ENCODE data around the gene POLA1.

POLA1 gene

DNA sequence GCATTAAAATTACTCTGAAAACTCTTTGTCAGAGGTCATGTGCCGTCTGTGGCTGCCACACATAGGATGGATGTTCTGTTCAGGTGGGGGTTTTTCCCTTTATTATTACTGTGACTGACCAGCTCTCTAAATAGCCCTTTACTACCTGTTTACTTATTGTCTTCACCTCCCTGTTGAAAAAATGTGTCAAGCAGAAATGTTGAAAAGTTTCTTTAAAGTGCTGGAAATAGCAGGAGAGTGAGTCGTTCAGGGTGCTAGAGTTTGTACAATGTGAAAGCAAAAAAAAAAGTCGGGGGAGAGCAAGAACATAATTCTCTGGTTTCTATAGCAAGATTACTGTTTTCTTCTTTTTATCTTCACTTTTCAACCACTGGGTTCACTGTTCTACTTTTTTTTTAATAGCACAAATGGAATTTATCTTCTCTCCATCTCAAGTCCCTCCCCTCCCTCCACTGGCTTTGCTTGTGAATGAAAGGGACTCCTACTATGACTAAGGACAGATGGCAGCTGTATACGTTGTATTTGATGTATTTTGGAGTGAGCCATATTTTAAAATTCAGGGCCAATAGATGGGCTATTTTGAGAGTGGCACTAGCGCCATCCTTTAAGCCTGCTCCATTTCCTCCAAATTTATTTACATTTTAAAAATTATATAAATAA, 288.7 kb downstream of the POLA1 start:
- peak; percentile 56 for DNase-seq (ENCODE audit: low spot score)

DNA sequence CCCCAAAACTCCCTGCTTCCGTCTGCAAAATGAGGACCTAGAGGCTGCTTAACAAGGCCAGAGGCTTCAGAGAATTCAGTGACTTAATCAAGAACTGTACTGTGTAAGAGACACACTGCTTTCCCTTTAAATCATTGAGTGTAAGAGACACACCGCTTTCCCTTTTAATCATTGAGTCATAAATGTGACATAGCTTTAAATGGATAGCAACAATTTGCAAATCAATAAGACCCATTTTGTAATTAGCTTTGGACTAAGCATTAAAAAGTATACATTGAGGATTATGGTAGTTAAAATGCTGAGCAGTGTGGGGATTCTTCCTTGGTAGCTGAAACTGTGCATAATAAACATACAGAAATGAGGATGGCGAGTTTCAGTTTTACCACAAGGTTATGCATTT, 290.2 kb downstream of the POLA1 start:
- no peak for DNase-seq (ENCODE audit: low spot score)

DNA sequence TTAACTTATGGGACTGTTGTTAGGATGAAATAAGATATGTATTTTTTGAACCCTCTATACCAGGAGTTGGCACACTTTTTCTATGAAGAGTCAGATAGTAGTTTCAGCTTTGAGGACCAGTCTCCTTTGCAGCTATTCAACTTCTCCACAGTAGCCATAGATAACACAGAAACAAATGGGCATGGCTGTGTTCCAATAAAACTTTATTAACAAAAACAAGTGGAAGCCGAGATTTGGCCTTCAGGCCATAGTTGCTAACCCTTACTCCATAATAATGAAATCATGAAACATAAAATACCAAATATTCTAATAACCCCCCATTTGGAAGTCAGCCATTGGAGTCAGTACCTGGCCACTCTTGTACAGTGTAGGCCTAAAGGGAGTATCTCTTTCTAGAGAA, 291.4 kb downstream of the POLA1 start:
- no peak for DNase-seq (ENCODE audit: low spot score)

DNA sequence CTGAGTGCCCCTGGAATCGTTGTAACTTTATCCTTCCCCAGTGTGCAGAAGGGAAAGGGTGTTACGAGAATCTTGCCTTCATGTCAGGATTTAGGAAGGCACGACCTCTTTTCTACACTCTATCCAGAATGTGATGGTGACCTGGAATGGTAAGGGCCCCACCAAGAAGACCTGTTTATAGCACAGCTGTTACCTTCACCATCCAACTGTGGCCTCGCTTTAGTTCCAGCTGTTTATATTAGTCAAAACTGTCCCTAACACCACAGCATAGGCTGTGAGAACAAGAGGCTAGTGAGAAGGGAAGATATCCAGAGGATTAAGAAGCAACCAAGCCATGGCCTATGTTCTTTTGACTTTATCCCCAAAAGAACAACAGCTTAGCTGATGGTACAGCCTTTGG, 294.0 kb downstream of the POLA1 start:
- no peak for DNase-seq (ENCODE audit: low spot score)

DNA sequence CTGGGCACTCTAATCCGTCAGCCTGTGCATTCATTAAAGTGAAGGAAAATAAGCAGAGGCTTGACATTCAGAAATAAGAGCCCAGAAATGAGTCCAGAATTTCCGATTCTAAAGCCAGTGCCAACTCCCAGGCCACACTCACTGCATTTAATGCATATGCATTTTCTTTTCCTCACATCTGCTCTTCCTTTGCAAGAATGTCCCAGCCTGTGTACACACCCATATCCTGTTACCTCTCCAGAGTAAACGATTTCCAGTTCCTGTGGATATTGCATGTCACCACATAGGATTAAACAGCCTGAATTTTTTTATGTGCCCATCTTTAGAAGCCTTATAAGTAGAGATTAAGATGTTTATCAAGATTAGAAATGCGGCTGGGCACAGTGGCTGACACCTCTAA, 294.6 kb downstream of the POLA1 start:
- no peak for DNase-seq (ENCODE audit: low spot score)

DNA sequence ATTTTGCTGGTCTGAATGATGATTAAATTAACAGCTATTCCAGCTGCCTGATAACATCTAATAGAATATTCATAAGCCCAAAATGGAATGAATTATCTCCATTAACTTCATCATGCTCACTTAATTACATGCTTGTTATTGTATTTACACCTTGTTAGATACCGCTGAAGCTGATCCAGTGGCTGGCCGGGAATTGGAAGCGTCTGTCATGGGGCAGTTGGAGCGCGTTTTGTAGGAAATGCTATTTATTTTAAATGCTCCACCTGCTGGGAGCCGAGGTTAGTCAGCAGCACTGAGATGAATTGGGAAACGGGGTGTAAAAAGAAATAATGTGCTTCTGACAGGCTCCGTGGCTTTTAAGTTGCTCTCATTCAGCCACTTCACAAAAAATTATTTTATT, 296.8 kb downstream of the POLA1 start:
- DNase-seq (ENCODE audit: low spot score) = no peak

DNA sequence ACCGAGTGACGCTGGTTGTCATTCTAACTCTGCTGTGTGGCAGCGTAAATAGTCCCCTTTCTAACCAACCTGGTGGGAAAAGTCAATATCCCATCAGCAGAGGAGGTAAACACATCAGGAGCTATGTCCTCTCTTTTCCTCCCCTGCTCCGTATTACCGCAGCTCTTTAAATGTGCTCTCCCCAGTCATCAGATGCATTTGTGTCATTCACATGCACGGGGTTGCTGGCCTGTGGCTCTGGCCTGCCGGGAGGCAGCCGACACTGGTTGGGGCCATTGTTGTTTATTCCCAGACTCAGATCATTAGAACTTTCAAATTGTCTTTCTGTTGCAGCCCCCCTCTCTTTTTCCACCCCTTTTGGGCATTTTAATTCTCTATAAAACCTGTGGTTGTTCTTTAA, 300.2 kb downstream of the POLA1 start:
- DNase-seq (ENCODE audit: low spot score) = no peak

DNA sequence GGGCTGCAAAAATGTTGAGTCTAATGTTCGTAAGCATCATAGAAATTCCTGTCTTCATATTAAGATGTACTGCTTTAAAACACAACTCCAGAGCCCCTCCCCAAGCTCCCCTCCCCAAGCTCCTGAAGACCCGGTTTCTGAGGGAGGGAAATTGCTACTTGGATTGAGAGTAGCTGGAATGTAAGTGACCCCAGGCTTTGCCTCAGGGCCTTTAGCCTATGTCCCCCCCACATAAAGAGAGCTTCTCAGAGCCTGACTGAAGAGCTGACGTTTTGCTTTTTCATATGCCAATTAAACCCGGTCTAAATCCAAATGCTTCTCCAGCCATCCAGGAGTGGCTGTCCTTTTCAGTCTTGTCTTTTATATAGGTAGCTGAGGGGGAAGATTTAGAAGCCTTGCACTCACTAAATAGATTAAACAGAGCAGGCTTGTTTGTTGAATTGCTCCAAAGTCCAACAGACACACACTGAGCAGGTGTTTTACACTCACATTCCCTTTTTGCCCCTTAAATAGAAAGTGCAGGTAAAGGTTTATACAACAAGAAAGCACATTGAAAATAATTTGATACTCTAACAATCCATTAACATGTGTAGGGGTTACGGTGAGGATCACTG, 302.5 kb downstream of the POLA1 start:
- no peak for DNase-seq (ENCODE audit: low spot score)

DNA sequence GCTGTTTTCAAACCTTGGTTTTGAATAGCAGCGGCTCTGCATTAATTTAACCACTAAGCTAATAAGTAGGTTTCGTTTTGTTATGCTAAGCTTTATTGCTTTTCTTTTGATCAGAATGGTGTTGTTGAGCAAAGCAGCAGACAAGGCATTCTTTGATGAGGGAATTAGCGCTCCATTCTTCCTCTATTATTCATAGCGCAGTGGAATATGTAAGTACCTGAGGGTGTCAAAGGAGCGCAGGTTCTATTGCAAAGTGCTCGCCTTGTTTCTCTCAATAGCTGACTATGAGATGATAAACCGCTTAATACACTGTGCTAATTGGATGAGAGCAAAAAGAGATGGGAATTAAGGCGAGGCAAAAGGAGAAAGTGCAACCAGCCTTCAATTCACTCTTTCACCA, 305.8 kb downstream of the POLA1 start:
- no peak for DNase-seq (ENCODE audit: low spot score)

DNA sequence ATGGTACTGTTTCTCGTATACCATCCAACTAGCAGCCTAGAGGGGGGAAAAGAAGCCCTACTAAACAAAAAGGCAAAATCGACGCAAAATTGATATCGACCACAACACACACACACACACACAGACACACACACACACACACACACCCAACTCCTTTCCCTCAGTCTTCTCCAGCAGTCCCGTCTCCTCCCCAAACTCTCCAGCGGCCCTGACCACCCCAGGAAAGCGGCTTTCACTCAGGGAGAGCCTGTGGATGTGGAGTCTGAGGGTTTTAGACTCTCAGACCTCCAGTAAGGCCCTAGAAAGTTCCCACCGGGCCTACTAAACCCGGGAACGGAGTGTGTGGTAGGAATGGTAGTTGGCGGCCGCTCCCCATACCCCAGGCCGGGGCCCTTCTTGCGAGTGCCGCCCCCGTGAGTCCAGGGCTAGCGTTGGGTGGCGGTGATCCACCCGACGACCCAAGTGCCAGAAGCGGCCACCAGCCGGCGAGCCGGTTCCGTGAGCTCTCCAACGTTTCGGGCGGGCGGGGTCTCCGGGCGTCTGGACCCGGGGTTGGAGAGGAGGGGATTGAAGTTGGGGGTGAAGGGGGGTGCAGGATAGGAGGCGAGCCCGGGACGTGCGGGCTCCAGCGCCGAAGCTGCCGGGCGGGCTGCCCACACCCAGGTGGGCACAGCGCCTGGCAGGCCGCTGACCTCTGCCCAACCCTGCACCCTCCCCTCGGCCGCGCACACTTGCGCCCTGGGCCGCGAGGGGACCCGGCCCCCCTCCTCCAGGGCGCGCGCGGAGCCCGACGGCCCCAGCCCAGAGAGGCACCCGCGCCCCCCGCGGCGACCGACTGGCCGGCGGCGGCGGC, 308.3 kb downstream of the POLA1 start:
- DNase-seq (ENCODE audit: low spot score) = no peak

DNA sequence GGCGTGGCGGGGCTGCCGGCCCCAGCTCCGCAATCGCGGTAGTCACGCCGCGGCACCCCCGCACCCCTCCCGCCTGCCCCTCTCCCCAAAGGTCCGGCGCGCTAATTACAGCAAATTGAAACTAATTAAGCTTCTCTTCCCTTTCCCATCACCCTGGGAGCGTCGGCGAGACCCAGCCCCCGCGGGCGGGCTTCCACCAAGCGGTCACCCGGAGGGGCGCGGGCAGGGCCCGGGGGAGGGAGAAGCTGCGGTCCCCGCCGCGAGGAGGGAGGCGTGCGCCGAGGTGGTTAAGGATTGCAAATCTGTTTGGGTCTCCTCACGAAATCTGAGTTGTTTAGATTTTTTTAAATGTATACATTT, 308.9 kb downstream of the POLA1 start:
- DNase-seq (ENCODE audit: low spot score) = no peak

DNA sequence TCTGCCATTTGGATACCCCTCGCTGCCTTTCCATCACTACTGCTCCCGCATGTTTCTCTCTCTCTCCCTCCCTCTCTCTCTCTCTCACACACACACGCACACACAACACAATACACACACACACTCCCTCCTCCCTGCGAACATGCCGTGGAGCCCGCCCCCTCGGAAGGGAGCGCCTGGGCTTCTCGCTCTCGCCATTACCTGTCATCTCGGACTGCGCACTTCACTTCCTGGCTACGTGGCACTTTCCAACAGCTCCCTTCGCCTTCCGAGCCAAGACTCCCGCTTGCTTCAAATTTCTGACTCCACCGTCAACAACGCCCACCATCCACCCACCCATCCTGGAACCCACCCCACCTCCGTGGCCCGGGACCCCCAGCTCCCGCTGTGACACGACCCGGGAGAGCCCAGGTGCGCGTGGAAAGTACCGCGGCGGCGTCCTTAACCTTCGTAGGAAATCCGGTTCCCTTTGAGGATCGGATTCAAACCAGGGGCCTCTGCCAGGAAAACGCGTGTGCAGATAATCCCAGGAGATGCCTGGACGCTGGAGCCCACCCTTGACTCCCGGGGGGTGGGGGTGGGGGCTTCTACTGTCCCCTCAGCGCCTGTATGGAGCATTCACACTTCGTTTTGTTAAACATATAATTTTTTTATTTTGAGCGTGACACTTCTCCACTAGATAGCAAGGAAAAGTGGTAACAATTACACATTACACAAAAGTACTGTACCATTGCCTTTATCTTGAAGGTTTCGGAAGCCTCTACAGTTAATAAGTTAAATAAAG, 309.5 kb downstream of the POLA1 start:
- no peak for DNase-seq (ENCODE audit: low spot score)

DNA sequence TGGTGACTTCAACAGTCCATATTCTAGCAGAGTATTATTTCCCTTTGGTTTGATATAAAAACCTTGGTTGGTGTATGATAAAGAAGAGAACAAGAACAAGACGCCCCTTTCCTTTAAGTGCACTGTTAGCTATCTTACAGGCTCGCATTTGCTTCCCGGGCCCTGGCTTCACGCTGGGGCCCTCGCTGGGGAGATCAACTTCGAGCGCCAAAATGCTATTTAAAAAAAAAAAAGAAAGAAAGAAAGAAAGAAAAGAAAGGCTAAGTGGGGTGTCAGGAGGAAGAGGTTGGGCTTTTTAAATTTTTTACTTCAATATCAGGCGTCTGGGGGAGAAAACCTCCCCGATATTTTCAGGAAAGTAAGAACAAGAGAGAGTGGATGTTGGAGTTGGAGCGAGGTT, 310.3 kb downstream of the POLA1 start:
- no peak for DNase-seq (ENCODE audit: low spot score)

DNA sequence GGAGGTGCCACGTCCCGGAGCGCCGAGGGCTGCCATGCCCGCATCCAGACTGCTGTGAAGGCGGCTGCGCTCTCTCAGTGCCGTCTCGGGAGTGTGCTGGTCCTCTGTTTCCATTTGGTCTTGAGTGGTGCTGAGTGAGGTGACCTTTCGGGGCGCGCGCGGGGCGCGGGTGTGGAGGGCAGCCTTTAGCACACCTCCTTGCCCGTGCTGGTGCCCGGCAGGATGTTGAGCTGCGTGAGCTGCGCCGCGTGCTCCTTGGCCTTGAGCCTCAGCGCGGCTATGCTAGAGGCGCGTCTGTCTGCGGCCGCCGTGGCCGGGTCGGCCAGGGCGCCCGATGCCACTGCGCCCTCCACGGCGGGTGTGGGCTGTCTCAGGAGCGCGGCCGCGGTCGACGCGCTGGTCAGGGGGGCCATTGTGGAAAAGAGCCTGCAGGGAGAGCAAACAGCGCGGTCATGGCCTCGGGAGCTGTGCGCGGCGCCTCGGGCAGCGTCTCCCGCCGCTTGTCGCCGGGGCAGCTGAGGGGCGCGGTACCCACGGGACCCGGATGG, 310.8 kb downstream of the POLA1 start:
- DNase-seq (ENCODE audit: low spot score) = no peak

DNA sequence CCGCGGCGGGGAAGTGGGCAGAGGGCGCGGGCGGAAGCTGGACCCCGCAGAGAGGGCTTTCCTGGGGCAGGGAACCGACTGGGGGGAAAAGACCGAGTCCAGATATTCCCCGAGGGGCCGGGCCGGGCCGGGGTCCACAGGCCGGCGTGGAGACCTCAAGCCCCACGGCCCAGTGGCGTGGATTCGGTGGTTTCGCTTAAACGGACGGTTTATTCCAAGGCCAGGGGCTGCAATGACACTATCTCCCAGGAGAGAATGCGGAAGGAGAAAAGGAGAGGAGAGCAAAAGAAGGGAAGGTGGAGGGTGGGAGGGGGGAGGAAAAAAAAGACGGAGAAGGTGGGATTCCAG, 311.3 kb downstream of the POLA1 start:
- no peak for DNase-seq (ENCODE audit: low spot score)

DNA sequence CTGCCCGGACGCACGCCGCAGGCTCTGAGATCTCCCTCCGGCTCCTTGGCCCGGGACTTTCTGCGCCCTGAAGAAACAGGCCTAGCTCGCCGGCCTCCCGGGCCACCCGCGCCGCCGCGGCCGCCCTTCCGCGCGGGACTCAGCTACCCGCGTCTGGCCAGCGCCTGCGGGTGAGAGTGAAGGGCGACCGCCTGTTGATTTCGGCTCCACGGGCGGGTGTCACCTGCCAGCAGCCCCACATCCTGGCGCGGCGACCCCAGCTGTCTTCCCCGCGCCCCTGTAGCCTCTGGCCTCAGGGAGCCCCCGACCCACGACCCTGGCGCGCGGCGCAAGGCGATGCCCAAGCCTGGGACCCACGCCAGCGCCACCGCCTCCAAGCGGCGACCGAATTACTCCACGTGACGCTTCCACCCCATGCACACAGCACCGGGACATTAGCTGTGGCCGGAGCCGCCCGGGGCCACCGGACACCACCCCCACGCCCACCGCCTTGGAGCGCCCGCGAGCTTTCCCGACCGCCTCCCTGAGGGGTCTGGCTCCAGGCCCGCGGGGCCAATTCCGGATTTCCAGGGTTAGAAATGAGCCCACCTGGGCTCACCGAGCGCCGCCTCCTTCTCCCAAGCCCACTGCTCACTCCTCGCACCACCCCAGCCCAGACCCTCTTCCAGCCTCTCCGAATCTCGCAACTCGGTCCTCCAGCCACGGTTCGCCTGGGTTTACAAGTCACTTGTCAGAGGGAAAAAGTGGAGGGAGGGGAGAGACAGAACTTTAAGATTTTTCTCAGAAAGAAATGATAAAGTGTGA, 311.9 kb downstream of the POLA1 start:
- no peak for DNase-seq (ENCODE audit: low spot score)

DNA sequence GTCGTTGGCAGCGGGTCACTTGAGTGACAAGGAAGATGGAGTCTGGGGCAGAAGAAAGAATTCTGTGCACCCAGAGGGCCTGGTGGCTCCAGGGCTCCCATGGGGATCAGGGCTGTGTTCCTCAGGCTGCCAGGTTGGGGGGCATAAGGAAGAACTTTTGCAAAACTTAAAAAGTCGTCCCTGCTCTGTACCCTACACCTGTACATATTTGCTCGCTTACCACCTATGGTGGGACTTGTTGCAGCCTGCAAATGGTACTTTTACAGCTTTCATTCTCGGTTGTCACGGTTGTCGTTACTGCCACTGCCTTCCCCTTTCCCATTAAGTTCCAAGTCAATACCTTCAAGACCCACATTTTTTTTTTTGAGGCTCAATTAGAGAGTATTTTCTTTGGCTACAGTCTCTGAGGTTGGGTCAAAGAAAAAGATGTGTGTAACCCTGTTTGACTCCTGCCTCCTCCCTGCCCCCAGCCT, 312.9 kb downstream of the POLA1 start:
- DNase-seq (ENCODE audit: low spot score) = no peak

DNA sequence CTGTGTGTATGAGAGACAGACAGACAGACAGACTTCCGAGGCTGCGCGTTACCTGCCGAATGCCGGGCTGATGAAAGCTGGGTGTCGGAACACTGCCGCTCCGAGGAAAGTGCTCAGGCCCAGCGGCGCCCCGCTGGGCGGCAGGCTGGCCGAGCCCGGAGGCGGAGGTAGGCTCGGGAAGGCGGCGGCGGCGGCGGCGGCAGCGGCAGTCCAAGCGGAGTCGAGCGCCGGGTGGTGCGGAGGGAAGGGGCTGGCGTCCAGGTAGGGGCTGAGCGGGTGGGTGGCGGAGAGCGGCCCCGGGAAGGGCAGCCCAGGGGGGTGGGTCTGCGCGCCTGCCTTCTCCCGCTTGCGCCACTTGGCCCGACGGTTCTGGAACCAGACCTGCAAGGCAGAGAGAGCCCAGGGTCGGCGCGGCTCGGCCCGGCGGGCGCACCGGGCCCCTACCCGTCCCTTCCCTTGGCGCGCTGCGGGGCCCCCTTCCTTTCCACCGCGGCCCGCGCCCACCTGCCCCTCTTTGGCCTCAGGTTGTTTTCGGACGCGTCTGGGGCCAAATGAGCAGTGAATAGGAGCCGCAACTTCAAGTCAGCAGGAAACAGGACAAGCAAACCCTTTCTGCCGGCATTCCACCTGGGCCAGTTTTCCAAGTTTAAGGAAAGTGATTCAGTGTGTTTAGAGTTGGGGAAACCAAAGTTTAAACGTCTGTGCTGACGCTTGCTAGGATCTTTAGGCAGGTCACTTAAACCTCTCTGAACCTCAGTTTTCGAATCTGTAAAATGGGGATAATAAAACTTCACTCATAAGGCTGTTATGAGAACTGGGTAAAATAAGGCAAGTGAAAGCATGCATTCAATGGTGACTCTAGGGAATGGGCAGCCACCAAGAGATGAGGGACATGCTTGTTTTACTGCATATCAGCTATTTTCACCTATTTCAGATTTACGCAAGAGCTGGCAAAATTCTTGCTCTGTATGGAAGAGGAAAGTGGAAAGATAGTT, 313.6 kb downstream of the POLA1 start:
- peak; percentile 7 for DNase-seq (ENCODE audit: low spot score)

DNA sequence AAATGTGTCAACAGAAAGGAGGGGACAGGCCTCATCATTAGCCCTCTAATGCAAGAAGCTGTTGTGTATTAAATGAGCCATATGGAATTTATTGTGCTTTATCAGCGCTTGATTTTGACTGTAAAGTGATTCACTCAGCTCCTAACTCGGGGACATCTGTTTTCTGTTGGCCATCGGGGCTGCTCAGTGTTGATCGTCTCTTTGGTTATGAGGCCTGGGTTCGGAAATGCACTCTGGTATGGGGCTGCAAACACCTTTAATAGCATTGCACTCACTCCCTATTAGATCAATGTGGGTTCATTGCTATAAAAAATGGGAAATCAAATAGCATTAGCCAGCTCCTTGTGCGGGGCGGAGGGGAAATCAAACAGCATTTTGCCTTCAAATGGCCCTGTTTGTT, 315.7 kb downstream of the POLA1 start:
- no peak for DNase-seq (ENCODE audit: low spot score)
